Mesothelial cell of epicardium (in vitro differentiated cells): ENCODE data around the gene DAPL1. TPM values are rescaled to one million over a fixed set of nuclear protein-coding genes. Genes with fewer than 3 reads are reported as not detected.

Experiments
- DNase-seq, 2 experiments: peaks; one replicate each; pipeline ENCODE4 v3.0.0; 2021; ENCODE audit warnings: low spot score in 2 of 2; ENCODE audit not compliant: unreplicated experiment in 2 of 2
- H3K27ac Mint-ChIP-seq: 2 replicates; pipeline ENCODE4 v1.8.0; 2021; ENCODE audit warnings: mixed read lengths
- H3K27me3 Mint-ChIP-seq: 2 replicates; pipeline ENCODE4 v1.8.0; 2021; ENCODE audit warnings: low read depth, mixed read lengths
- H3K36me3 Mint-ChIP-seq: 2 replicates; pipeline ENCODE4 v1.8.0; 2021; ENCODE audit warnings: mixed read lengths
- H3K4me1 Mint-ChIP-seq: 2 replicates; pipeline ENCODE4 v1.8.0; 2021; ENCODE audit warnings: mixed read lengths
- H3K4me3 Mint-ChIP-seq: 2 replicates; pipeline ENCODE4 v1.8.0; 2021; ENCODE audit warnings: mild to moderate bottlenecking, moderate library complexity, mixed read lengths
- H3K9me3 Mint-ChIP-seq: 2 replicates; pipeline ENCODE4 v1.8.0; 2021; ENCODE audit warnings: mixed read lengths
- CTCF ChIP-seq: fragments of 200-600 bp; sonication (generic); IDR thresholded peaks from one replicate; pipeline ENCODE4 v1.5.0; 2021; ENCODE audit warnings: antibody characterized with exemption; ENCODE audit not compliant: unreplicated experiment
- total RNA-seq: library from RNA; stranded (reverse); gene quantifications from 3 replicates; pipeline ENCODE4 v1.2.1, GENCODE V29; 2021

The DAPL1 gene
- total RNA-seq, 1 donor from 2014 or later: not detected

DNA sequence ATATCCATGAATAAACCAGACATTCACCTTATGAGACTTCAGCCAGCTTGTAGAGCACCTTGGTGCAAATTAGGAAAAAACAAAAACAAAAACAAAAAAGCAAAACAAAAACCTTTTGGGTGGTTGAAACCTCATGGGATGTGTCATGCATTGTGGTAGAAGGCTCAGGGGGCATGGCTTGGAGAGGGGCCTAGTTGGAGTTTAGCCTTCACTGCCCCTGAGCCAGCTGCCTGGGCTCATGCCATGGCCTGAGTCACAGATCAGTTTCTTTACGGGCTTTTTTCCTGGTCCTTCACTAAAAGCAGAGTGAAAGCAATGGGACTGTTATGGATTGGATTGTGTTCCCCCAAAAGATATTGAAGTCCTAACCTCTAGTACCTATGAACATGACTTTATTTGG is 22.0 kb upstream of the DAPL1 start:
- no peak for TF ChIP-seq CTCF
- no peaks in the 10 kb centered on the region for H3K9me3 Mint-ChIP-seq
- H3K27ac Mint-ChIP-seq: no peak overlapping the region
- no peaks in the 10 kb centered on the region for H3K36me3 Mint-ChIP-seq
- peaks cover 11% of the 10 kb centered on the region for H3K4me1 Mint-ChIP-seq
- H3K27me3 Mint-ChIP-seq: no peaks in the 10 kb centered on the region
- H3K4me3 Mint-ChIP-seq: no peak overlapping the region
- DNase-seq: no peak

GRCh38 chr2:158774681-158775080 is 20.4 kb upstream of the DAPL1 start:
- no peak for TF ChIP-seq CTCF
- Mint-ChIP-seq H3K4me1 (peaks cover 9% of the 10 kb centered on the region), H3K36me3 (no peaks in the 10 kb centered on the region), H3K27me3 (no peaks in the 10 kb centered on the region), H3K27ac (no peak overlapping the region), H3K9me3 (no peaks in the 10 kb centered on the region), H3K4me3 (no peak overlapping the region)
- DNase-seq: no peak

DNA sequence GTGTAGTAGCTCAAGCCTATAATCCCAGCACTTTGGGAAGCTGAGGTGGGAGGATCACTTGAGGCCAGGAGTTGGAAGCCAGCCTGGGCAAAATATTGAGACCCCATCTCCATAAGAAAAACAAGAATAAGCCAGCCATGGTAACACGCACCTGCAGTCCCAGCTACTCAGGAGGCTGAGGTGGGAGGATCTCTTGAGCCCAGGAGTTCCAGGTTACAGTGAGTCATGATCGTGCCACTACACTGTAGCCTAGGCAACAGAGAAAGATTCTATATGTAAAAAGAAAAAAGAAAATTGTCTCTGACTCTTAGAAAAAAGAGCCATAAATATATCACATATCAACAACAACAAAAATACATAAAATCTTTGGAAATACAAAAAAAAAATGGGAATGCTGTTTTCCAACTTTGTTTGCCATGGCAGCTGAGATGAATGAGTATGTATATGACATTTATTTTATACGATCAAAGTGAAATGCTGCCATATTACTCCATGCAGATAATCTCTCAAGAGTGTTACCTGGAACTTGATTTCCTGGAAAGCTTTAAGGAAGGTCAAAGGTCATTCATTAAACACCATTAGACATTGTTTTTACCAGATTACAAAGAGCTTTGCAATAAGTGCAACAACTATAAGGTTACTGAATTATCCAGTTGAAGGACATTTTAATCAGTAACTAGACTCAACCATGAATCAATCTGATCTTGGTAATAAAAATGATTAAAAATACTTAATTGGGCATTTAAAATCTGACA is 19.7 kb upstream of the DAPL1 start:
- Mint-ChIP-seq H3K27me3 (no peaks in the 10 kb centered on the region), H3K27ac (no peak overlapping the region), H3K4me1 (peaks cover 9% of the 10 kb centered on the region), H3K9me3 (no peaks in the 10 kb centered on the region), H3K4me3 (no peak overlapping the region), H3K36me3 (no peaks in the 10 kb centered on the region)
- DNase-seq: no peak
- TF ChIP-seq CTCF: no peak

- DNase-seq: no peak
- H3K36me3 Mint-ChIP-seq: no peaks in the 10 kb centered on the region
- no peaks in the 10 kb centered on the region for H3K27me3 Mint-ChIP-seq
- H3K4me1 Mint-ChIP-seq: peaks cover 9% of the 10 kb centered on the region
- TF ChIP-seq CTCF: no peak
- no peaks in the 10 kb centered on the region for H3K9me3 Mint-ChIP-seq
- H3K27ac Mint-ChIP-seq: no peak overlapping the region
- H3K4me3 Mint-ChIP-seq: no peak overlapping the region
These were observed 18.9 kb upstream of the DAPL1 start for GRCh38 chr2:158776231-158776630.

GRCh38 chr2:158777077-158777476 is 18.0 kb upstream of the DAPL1 start:
- no peaks in the 10 kb centered on the region for H3K27me3 Mint-ChIP-seq
- no peak overlapping the region for H3K4me3 Mint-ChIP-seq
- no peak for TF ChIP-seq CTCF
- H3K36me3 Mint-ChIP-seq: no peaks in the 10 kb centered on the region
- H3K27ac Mint-ChIP-seq: no peak overlapping the region
- no peak for DNase-seq
- H3K9me3 Mint-ChIP-seq: no peaks in the 10 kb centered on the region
- H3K4me1 Mint-ChIP-seq: peaks cover 11% of the 10 kb centered on the region
